ENCODE data around the gene DENND6B.
"Not testable (repeated sequence)": the region's sequence is repeated elsewhere in the genome, so short reads cannot be mapped to it uniquely, and the experiment has no call there.

DENND6B gene

DNA sequence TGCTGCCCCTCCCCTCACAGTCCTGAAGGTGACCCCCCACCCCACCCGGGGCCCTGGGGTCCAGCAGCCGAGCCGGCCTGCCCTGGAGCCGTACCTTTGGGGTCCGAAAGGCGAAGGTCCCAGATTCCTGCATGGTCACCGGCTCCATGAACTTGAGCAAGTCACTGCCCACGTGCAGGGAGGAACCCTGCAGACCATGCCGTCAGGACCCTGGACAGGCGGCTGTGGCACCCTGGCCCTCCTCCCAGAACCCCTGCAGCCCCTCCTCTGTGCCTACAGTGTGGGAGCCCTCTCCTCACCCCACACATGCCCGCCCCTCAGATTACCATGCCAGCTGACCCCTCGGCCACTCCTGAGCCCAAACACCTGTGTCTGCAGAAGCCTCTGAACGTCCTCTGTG, 42.3 kb downstream of the DENND6B start:
- DNase-seq: no peak

DNA sequence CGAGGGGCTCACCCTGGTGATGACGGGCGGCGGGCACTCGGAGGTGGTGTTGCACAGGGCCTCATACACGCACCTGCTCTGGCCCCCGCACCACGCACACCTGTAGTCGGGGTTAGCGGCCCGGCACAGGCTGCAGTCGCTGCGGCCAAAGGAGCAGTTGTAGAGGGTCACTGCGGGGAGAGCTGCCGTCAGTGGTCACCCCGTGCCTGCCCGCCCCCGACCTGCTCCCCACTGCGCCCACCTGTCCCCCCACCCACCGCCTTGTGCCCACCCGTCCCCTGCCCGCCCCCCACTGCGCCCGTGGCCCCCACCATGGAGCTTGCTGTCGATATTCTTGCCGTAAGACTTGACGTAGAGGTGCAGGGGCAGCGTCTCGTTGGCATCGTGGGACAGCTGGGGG, 43.0 kb downstream of the DENND6B start:
- no peak for DNase-seq

DNA sequence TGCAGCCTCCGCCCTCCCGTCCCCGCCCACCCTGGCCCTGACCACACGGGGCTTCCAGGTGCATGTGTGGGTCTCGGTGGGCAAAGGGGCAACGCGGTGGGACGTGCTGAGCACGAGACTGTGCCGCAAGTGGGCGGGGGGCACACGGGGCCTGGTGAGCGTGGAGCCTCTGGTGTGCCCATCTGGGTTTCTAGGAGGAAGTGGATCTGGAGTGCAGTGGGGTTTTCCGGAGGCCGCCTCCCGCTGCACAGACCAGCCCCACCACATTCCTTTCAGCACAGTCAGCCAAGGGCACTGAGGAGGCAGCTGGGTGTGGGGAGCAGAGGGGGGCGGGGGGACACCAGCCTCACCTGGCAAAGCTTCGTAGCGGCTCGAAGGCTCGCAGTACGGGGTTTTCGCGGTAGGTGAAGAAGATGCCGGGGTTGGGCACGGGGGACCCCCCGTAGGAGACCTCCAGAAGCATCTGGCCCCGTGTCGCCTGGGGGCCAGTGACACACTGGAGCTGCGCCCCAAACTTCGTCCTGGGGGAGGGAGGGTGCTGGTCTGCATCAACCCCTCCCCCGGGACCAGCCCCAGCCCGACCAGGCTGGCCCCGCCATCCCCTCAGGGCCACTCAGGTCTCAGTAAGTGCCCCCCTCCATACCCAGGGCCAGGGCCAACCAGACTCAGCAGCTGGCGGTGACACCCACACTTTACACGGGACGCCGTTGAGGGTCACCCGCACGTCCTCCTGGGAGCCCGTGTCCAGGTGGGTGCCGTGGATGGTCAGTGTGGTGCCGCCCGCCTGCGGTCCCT, 44.3 kb downstream of the DENND6B start:
- DNase-seq: no peak

DNA sequence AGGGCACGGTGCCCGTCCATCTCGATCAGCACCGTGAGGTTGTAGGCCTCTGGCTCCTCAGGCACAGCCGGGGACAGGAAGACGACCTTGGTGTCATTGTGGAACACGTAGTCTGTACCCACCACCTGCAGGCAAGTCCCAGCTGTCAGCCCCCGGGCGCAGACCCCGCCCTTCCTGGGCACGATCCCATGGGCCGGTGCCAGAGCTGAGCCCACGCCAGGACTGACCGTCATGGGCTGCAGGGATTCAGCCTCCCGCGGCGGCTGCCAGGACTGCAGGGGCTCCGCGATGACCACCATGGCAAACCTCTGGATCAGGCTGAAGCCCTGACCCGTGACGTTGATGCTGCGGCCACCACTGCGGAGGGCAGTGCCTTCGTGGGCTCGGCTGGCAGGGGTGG, 44.9 kb downstream of the DENND6B start:
- no peak for DNase-seq

DNA sequence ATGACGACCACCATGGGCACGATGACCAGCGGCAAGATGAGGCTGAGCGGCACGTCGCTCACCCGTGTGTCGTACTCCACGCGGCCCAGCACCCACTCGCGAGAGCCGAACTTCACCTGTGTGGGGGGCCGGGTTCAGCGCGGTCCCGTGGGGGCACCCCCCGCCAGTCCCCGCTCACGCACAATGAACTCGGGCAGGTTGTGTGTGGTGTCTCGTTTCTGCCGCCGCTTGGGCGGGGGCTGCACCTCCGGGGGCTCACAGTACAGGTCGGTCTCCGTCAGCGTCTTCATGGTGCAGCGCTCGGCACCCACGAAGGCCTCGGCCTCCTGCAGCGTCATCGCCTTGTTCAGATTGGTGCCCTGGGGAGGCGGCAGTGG, 45.4 kb downstream of the DENND6B start:
- DNase-seq: no peak

DNA sequence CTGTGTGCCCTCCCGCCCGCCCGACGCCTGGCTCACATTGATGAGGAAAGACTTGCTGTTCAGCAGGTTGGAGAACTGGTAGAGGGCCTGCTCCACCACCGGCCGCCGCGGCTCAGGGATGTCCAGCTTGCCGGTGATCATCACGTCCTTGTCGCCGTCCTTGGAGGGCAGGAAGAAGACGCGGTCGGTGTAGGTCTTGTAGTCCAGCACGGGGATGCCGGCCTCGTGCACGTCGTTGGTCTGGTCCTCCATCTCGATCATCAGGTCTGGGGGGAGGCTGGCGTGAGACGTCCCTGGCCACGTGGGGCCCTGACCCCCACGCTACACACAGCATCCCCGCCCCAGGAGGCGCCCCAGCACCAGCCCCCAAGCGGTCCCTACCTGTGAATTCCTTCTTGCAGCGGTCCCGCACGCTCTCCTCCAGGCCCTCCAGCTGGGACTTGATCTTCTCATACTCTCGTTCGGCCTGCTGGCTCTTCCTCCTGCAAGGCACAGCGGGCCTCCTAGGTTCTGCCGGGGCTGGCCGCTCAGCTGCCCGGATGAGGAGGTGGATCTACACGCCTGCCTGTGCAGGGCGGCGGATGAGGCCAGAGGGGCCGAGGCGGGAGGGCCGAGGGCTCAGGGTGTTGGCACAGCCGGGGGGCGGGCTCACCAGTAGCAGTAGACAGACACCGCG, 46.0 kb downstream of the DENND6B start:
- no peak for DNase-seq

DNA sequence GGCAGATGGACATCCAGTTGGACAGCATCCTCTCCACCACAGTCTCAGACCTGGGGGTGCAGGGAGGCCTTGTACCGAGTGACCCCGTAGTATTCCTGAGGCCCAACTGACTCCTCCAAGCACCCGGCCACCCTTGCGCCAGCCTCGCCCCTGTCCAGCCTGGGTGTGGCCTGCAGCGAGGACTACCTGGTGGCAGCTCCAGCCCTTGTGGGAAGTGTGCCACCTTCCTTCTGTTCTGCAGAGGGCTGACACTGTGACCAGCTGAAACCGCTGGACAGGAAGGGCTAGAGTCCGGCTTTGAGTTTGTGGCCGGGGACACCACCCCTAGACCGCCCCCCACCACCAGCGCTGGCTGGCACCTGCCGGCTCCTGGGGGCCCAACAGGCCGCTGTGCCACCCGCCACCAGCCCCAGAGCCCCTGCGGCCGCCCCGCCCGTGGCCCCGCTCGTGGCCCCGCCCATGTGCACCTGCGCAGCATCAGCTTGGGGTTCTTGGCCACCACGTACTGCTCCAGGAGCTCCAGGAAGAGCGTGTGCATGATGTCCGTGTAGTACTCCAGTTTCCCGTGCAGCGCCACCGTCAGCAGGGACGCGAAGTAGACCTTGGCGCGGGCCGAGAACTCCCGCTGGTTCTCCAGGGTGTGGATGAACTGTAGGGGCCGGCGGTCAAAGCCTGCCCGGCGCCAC, 46.6 kb downstream of the DENND6B start:
- DNase-seq: no peak

DNA sequence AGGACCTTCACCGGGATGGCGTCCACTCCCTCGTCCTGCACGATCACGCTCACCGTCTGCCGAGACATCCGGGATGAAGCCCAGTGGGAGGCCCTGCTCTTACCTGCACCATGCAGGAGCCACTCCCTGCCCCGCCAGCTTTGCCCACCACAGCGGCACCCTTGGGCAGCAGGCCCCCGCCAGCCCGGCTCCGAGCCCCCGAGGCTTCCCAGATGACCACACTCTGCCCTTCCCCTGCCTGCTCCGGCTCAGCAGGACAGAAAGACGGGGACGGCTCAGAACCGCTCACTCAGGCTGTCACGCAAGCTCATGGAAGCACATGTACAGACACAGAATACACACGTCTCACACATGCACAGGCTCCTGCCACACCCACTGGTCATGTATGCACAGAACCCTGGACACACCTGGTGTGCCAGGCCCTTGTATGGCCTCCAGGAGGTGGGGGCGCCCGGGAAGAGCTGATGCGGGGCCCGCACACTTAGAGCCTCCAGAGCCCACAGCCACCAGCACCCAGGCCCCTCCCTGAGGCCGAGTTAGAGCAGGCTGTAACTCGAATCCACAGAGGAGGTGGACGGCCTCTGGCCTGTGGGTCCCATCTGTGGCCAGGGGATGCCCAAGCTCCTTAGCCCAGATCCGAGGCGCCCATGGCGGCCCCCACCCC, 47.7 kb downstream of the DENND6B start:
- no peak for DNase-seq

DNA sequence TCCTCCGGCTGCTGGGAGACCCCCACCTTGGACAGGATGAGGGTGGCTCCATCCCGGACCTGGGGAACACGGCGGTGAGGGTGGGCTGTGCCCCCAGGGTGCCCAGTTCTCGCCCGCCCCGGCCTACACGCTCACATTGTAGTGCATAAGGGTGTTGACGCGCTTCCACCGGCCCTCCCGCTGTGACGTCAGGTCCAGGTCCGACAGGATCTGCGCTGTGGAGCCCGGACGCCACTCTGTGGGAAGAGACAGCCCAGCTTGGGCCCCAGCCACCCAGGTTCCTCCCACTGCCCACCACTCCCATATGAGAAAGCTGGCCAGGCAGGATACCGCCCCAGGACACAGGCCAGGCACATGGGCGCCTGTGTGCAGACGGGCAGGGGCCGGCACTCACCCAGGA, 48.4 kb downstream of the DENND6B start:
- DNase-seq: no peak

DNA sequence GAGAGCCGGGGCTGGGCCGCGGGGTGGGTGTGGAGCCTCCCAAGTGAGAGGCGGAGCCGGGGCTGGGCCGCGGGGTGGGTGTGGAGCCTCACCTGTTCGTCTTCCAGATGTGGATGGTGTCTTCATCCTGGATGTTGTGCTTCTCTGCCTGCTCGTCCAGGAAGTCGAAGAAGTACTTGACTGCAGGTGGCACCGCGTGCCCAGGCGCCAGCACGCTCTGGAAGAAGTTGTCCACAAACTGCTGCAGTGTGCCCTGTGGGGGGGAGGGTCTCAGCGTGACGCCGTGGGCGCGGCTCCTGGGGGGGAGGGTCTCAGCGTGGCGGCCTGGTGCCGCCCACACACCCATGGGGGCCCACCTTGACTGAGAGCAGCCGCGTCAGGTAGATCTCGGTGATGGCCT, 49.1 kb downstream of the DENND6B start:
- DNase-seq: no peak

DNA sequence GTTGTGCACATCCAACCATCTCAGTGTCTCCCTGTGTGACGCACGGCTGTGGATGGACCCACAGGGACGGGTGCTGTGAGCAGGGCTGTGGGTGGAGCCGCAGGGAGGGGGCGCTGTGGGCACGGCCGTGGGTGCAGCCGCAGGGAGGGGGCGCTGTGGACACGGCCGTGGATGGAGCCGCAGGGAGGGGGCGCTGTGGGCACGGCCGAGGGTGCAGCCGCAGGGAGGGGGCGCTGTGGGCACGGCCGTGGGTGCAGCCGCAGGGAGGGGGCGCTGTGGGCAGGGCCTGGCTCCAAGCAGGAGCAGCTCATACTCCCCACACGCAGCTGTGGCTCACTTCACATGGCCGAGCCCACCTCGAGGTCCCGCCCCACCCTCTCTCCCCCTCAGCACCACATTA, 50.7 kb downstream of the DENND6B start:
- DNase-seq: no peak

DNA sequence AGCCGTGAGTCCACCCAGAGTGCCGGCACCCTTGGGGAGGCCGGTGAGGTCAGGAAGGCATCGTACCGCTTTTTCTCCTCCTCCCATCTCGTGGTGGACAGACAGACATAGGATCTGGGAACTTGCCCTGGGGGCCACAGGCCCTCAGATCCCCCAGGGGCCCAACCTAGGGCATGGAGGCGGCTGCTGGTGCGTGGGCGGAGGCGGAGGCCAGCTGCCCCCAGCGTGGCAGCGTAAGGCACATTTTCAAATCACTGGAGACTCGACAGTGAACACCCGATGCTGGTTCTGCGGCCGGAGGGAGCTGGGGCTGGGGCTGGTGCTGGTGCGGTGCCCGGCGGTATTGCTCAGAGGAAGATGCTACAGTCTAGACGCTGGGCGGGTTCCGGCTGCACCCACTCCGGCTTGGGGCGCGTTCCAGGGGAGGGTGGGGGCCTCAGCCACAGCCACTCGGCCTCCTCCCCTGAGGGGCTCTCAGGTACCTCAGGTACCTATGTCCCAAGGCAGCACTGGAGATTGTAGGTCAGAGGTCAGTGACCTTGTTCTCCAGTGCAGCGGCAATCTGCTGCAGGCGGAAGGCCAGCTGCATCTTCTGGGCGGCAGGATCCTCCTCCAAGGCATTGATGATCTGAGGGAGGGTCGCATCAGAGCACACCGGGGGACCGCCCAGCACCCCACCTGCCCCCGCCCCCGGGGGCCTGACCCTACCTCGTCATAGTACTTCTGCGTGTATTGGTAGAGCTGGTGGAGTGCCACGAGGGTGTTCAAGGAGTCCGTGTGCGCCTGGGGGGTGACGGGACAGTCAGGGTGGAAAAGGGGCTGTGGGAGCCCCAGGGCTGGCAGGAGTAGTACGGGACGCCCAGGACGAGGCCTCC, 51.4 kb downstream of the DENND6B start:
- DNase-seq: no peak

DNA sequence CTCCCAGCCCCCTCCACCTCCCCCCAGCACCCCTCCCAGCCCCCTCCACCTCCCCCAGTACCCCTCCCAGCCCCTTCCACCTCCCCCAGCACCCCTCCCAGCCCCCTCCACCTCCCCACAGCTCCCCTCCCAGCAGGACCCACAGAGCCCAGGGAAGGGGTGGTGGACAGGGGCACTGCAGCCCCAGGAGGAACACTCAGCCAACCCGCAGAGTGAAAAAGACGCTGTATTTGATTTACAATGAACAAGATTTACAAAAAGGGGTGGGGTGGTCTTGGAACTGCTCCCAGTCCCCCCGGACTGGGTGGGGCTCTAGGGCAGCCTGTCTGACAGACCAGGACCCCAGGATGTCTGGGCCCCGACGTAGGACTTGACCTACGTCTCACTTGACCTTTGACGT, 52.0 kb downstream of the DENND6B start:
- no peak for DNase-seq

DNA sequence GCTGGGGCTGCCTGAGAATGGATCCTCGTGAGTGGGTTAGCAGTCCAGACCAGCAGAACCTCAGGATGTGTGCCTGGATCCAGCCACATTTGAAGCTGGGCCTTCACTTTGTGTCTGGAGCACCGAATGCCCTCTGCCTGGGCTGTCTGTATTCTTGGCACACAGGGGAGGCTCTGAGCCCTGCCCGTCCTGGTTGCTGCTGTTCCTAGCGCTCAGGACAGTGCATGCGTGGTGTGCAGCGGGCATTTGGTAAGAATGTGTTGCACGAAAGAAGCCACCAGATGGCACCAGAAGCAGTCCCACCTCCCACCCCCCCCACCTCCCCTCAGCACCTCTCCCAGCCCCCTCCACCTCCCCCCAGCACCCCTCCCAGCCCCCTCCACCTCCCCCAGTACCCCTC, 52.5 kb downstream of the DENND6B start:
- DNase-seq: peak; percentile 21

DNA sequence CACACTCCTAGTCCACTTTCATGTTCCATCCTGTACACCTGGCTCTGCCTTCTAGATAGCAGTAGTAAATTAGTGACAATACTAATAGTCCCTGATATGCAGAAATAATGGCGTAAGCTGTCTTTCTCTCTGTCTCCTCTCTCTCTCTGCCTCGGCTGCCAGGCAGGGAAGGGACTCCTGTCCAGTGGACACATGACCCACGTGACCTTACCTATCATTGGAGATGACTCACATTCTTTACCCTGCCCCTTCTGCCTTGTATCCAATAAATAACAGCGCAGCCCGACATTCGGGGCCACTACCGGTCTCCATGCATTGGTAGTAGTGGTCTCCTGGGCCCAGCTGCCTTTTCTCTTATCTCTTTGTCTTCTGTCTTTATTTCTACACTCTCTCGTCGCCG, 53.0 kb downstream of the DENND6B start:
- DNase-seq: not testable (repeated sequence)

DNA sequence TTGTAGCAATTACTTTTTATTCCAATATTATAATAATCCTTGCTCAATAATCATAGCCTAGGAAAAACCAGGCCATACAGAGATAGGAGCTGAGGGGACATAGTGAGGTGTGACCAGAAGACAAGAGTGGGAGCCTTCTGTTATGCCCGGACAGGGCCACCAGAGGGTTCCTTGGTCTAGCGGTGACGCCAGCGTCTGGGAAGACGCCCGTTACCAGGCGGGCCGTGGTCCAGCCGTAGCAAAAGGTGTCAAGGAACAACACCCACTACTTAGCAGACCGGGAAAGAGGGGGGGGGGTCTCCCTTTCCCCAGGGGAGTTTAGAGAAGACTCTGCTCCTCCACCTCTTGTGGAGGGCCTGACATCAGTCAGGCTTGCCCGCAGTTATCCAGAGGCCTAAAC, 53.5 kb downstream of the DENND6B start:
- not testable (repeated sequence) for DNase-seq

DNA sequence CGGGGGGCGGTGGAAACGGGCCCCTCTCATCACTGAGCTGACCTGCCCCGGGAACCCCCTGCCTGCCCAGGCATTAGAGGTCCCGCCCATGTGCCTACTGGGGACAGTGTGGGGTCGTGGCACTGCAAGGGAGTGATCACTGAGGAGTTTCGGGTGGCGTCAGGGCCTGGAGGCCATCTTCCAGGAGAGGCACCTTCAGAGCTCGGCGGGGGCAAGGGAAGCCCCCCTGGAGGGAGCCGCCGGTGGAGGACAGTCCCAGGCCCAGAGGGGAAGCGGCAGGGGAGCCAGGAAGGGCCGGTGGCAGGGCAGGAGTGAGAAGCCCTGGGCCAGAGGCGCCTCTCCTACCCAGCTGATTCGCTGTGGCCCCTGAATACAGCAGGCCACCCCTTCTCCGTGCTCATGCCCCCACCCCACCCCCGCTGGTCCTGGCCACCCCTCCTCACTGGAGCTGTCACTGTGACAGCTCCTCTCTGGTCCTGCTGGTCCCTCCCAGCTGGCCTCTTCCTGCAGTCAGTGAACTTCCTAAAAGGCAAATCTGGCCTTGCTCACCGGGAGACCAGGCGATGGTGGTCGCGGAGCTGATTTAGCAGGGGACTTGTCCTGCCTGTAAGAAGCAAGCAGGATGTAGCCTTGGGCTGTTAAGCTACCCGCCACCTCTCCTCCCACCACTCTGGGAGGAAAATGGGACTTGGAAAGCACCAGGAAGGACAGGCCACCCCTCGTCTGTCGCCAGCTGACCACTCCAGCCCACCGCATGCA, 54.6 kb downstream of the DENND6B start:
- DNase-seq: no peak

DNA sequence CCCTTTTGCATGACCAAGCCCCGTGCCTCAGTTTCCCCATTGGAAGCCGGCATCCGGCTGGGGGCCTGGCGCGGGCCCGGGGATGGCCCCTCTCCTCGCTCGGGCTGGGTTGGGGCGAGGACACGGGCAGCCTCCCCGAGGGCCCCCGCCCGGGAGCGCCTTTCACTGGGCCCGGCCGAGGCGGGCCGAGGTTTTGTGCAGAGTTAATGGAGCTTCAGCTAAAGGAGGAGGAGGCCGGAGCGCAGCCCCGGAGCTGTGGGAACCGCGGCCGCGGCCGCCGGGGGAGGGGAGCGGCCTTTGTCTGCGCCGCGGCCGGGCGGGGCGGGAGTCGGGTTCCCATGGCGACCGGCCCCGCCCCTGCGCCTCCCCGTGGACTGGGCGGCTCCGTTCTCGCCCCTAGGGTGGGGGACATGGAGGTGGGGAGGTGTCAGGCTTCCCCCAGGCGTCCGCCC, 55.3 kb downstream of the DENND6B start:
- peak; percentile 57 for DNase-seq

DNA sequence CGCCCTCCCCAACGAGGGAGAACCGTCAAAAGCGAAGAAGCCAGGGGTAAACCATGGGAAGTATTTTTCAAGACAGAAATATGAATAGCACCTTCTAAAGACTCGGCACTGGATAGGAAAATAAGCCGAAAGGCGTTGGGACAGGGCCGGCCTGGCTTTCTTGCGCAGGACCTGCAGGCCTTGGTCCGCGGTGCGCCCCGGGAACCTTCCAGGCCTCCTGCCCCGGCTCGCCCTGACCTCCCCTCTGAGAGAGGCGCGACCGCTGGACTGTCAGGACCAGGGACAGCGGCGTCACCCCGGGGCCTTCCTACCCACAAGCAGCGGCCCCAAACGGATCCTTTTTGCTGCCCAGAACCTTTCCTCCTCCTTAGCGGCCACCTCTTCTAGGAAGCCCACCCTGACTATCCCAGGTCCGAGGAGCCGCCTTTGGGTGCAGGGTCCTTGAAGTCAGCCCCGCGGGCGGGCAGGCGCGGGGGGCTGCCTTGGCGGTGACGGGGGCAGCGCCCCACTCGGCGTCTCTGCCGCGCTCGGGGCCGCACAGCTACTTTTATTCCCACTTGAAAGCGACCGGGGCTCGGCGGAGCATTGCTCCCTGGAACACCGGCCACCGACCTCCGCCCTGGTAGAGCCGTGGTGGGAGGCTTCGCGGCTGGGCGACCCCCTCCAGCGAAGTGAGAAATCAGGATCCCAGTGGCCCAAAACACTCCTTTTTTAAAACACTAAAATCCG, 56.0 kb downstream of the DENND6B start:
- no peak for DNase-seq

DNA sequence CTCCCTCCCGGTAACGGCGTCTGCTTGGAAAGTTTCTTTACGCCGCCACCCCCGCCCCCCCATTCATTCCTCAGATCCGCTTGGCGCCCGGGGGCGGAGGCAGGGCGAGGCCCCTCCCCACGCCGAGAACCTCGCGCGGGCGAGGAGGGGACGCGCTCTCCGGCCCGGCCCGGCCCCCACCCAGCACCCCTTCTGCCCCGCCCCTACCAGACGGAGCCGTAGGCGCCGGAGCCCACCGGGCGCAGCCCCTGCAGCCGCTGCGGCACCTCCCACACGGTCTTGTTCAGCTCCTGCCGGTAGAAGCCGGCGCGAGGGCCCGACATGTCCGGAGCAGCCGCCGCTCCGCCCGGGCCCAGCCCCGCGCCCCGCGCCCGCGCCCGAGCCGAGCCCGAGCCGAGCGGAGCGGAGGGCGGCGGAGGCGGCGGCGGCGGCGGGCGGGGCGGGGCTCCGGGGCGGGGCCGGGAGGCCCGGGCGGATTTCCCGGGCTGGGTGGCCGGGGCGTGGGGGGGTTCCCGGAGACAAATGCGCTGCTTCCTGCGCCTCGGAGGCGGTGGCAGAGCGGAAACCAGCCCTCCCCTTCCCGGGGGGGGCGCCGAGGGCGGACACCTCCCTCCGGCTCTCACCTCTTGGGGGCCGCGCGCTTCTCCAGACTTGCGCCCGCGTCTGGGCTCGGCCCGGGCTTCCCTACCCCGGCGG, 56.7 kb downstream of the DENND6B start, which contains the start of gene MAPK11:
MAPK11 (minus strand) TSS at position 411 of the 696 bp plus-strand sequence; CDS start at position 323, 88 bp downstream.
- peak; percentile 29 for DNase-seq

Measured in NCI-H2227 treated with DMSO at 0.1 percent for 48 hours (cell line).